ENCODE results near the gene DYRK1A. TPM values are rescaled to one million over a fixed set of nuclear protein-coding genes. Genes with fewer than 3 reads are reported as not detected.

DYRK1A gene
- total and polyA plus RNA-seq, 2 of the 13 experiments (the other 11 are each of a cell fraction or from before 2014, with no cell fraction given), result 24.6 to 34.2 TPM

- TF ChIP-seq IKZF4 (CRISPR knock-in tag; IDR thresholded peaks at IDR 0.05; ENCODE audit: borderline replicate concordance, low read depth, not compliant biosample characterization) (no peak), TEAD3 (CRISPR knock-in tag; optimal IDR thresholded peaks at IDR 0.05; ENCODE audit: borderline replicate concordance) (no peak), RFX5 (IDR thresholded peaks at IDR 0.05; ENCODE audit: low read depth, low read length) (no peak), ZNF639 (CRISPR knock-in tag; conservative IDR thresholded peaks at IDR 0.05) (no peak), FOXJ3 (CRISPR knock-in tag; IDR thresholded peaks at IDR 0.05; ENCODE audit: borderline replicate concordance) (no peak), SIN3B (IDR thresholded peaks at IDR 0.05; ENCODE audit: low read length) (no peak), SP4 (CRISPR knock-in tag; IDR thresholded peaks at IDR 0.05) (no peak)
These were observed 46.2 kb downstream of the DYRK1A start (continued) for GRCh38 chr21:37412603-37413360.

- no peak overlapping the region for H2AFZ ChIP-seq (ENCODE audit: low read length)
- in situ Hi-C loops (cut with HindIII; ENCODE audit: extremely low pct_ligation_motif_present, low pct_unique_long_range_greater_than_20kb), result no loop called here
- H3K27me3 ChIP-seq (ENCODE audit: control insufficient read depth in 1 of 2, insufficient read depth in 2 of 2, low read length in 2 of 2), result no peaks in the 10 kb centered on the region
- peaks cover 36% of the 10 kb centered on the region for H3K4me1 ChIP-seq (ENCODE audit: insufficient read depth, low read length)
- H3K9me3 ChIP-seq (ENCODE audit: low read length), result no peaks in the 10 kb centered on the region
- no peak overlapping the region for H3K4me2 ChIP-seq (ENCODE audit: low read depth, low read length)
- DNase-seq (ENCODE audit: low spot score), result no peak
- ATAC-seq, result no peak
- 97% methylated on average over 5 of the region's 5 CpGs for WGBS (ENCODE audit: low lambda C conversion rate)
- H3K27ac ChIP-seq (ENCODE audit: extremely low read length, insufficient read depth, low read length), result no peak overlapping the region
- FAIRE-seq, result no peak
- peaks cover 0 to 1% of the 10 kb centered on the region in 2 experiments; a peak in 1 of 5 replicates for H3K36me3 ChIP-seq (replicated peaks in 1 of 2; ENCODE audit: control insufficient read depth in 1 of 2, insufficient read depth in 2 of 2, low read length in 2 of 2)
- CTCF ChIA-PET (ENCODE audit: low intra/inter-chr PET ratio, low total read pairs), result no interaction called here
- H3K4me3 ChIP-seq (replicated peaks in 1 of 3; ENCODE audit: insufficient read depth in 1 of 3, low read depth in 2 of 3, low read length in 3 of 3), result no peak overlapping the region
- no peak overlapping the region for H3K9ac ChIP-seq (ENCODE audit: insufficient read depth, low read depth, low read length)
- TF ChIP-seq CHD4 (IDR thresholded peaks at IDR 0.05; ENCODE audit: borderline replicate concordance, low read length), result no peak
- no peak for TF ChIP-seq NFYB (CRISPR knock-in tag; IDR thresholded peaks at IDR 0.05)
- TF ChIP-seq STAG1 (CRISPR knock-in tag; IDR thresholded peaks at IDR 0.05), result no peak
- no peak for TF ChIP-seq HNRNPLL (IDR thresholded peaks at IDR 0.05; ENCODE audit: low read depth, low read length, poor library complexity, severe bottlenecking)
- no peak for TF ChIP-seq YY1 (IDR thresholded peaks at IDR 0.05; ENCODE audit: insufficient read depth, insufficient replicate concordance, low read depth, low read length)
- TF ChIP-seq ZGPAT (CRISPR knock-in tag; IDR thresholded peaks at IDR 0.05), result no peak
- TF ChIP-seq ZSCAN22 (CRISPR knock-in tag; IDR thresholded peaks at IDR 0.05), result no peak
- no peak for TF ChIP-seq ZNF451 (CRISPR knock-in tag; IDR thresholded peaks at IDR 0.05)
- TF ChIP-seq ZNF562 (CRISPR knock-in tag; IDR thresholded peaks at IDR 0.05; ENCODE audit: borderline replicate concordance), result no peak
- TF ChIP-seq SRSF4 (IDR thresholded peaks at IDR 0.05; ENCODE audit: low read depth, low read length, poor library complexity, severe bottlenecking), result no peak
- no peak for TF ChIP-seq ZNF329 (CRISPR knock-in tag; IDR thresholded peaks at IDR 0.05; ENCODE audit: low read depth)
- H3K79me2 ChIP-seq (ENCODE audit: insufficient read depth, low read length), result peaks cover 97% of the 10 kb centered on the region
- H4K20me1 ChIP-seq (ENCODE audit: insufficient read depth, low read length), result peaks cover 58% of the 10 kb centered on the region
- intact Hi-C loops (cut with micrococcal nuclease; ENCODE audit: unreplicated experiment), result no loop called here
- BruUV-seq (replicated peaks), result no TSS peak
- POLR2A ChIA-PET, result no interaction called here
These were observed 47.1 kb downstream of the DYRK1A start for GRCh38 chr21:37413553-37414291.
